ENCODE data around the gene RNASE9.

The RNASE9 gene

DNA sequence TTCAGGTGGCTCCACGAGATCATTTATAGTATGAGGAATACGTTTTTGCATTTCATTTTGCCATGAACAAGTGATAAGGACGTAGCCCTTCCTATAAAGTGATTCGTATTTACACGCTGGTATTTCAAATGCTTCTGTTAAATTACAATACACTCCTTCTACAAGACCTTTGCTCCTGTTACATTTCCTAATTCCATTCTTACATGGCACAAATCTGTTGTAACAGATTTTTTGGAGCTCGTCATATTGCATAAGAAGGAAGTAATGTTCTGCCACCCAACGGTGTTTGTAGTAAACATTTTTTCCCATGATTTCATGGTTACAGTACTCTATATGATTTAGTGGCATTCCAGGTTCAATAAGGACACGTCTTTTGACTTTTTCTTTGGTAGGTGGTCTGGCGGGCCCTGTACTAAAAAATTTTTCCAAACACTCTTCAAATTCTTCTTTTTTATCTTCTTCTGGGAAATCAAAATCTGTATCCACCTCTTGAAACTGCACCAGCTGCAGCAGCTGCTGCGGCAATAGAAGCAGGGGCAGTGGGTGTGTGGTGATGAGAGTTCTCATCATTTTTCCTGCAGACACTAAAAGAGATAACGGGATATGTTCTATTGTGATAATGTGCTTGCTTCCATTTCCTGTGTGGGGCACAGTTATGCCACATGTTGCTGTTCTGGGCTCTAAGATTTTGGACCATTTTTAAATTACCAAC lies 4.2 kb downstream of the RNASE9 start:
- TF ChIP-seq ZXDB (tag by site-specific recombination; IDR thresholded peaks at IDR 0.05) = no peak
- TF ChIP-seq, protein P1, sequence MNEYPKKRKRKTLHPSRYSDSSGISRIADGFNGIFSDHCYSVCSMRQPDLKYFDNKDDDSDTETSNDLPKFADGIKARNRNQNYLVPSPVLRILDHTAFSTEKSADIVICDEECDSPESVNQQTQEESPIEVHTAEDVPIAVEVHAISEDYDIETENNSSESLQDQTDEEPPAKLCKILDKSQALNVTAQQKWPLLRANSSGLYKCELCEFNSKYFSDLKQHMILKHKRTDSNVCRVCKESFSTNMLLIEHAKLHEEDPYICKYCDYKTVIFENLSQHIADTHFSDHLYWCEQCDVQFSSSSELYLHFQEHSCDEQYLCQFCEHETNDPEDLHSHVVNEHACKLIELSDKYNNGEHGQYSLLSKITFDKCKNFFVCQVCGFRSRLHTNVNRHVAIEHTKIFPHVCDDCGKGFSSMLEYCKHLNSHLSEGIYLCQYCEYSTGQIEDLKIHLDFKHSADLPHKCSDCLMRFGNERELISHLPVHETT (tag by site-specific recombination; IDR thresholded peaks at IDR 0.05) = no peak
- TF ChIP-seq ZNF555 (tag by site-specific recombination; conservative IDR thresholded peaks at IDR 0.05) = no peak
- TF ChIP-seq ZNF791 (tag by site-specific recombination; IDR thresholded peaks at IDR 0.05) = no peak
- TF ChIP-seq ZNF354C (tag by site-specific recombination; IDR thresholded peaks at IDR 0.05; ENCODE audit: borderline replicate concordance, low read depth) = no peak
- no peak for TF ChIP-seq ZNF433 (tag by site-specific recombination; IDR thresholded peaks at IDR 0.05; ENCODE audit: low read depth)
- no peak for TF ChIP-seq ZNF350 (tag by site-specific recombination; IDR thresholded peaks at IDR 0.05)
- TF ChIP-seq ZNF138 (tag by site-specific recombination; IDR thresholded peaks at IDR 0.05; ENCODE audit: borderline replicate concordance) = no peak
- no peak for TF ChIP-seq ZNF473 (tag by site-specific recombination; IDR thresholded peaks at IDR 0.05)
- no peak for TF ChIP-seq ZNF416 (tag by site-specific recombination; IDR thresholded peaks at IDR 0.05)
- TF ChIP-seq, protein P2, sequence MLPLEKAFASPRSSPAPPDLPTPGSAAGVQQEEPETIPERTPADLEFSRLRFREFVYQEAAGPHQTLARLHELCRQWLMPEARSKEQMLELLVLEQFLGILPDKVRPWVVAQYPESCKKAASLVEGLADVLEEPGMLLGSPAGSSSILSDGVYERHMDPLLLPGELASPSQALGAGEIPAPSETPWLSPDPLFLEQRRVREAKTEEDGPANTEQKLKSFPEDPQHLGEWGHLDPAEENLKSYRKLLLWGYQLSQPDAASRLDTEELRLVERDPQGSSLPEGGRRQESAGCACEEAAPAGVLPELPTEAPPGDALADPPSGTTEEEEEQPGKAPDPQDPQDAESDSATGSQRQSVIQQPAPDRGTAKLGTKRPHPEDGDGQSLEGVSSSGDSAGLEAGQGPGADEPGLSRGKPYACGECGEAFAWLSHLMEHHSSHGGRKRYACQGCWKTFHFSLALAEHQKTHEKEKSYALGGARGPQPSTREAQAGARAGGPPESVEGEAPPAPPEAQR (tag by site-specific recombination; IDR thresholded peaks at IDR 0.05) = no peak
- TF ChIP-seq FEZF1 (tag by site-specific recombination; IDR thresholded peaks at IDR 0.05) = no peak
- no peak for TF ChIP-seq ZNF202 (tag by site-specific recombination; IDR thresholded peaks at IDR 0.05; ENCODE audit: borderline replicate concordance)
- TF ChIP-seq TRIM28 (IDR thresholded peaks at IDR 0.05; ENCODE audit: borderline replicate concordance, low read length) = no peak
- CTCF ChIA-PET = interaction anchor here (0.6 to 0.8 kb wide), 3 partner anchors 11 to 101 kb away, joined by 3 to 4 read pairs (median 3); no protein-coding TSS in a partner anchor

DNA sequence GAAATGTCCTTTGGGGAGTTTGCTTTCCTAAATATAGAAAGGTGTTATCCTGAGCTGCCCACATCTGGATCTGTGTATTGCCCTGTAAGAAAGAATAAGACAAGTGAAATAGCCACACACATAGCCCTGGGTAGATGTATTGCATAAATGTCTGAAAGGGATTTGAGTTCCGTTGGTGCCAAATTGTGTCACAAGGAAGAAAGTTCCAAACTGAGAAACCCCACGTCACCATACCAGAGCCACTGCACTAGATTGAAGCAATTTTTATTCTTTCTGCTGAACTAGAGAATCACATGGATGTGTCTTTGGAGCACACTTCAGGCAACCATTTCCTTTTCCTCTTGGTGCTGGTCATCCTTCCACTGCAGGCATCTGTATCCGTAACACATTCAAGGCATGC lies 5.0 kb downstream of the RNASE9 start:
- ChIA-PET POLR2A (no interaction called here), CTCF (interaction anchor here (0.6 kb wide), 1 partner anchor 102 kb away, joined by 4 read pairs; no protein-coding TSS in a partner anchor)
- no peak overlapping the region for H3K27ac ChIP-seq (ENCODE audit: extremely low read depth, low read depth, low read length)
- H3K4me3 ChIP-seq (ENCODE audit: low read depth, low read length) = no peak overlapping the region
- H3K4me1 ChIP-seq (ENCODE audit: control insufficient read depth, insufficient read depth, low read length) = no peaks in the 10 kb centered on the region
- H3K36me3 ChIP-seq (ENCODE audit: control insufficient read depth in 2 of 2, insufficient read depth in 1 of 2, low read length in 2 of 2) = no peaks in the 10 kb centered on the region
- H3K9me3 ChIP-seq (ENCODE audit: control insufficient read depth, insufficient read depth, low read depth, low read length) = no peaks in the 10 kb centered on the region
- TF ChIP-seq, protein P3, sequence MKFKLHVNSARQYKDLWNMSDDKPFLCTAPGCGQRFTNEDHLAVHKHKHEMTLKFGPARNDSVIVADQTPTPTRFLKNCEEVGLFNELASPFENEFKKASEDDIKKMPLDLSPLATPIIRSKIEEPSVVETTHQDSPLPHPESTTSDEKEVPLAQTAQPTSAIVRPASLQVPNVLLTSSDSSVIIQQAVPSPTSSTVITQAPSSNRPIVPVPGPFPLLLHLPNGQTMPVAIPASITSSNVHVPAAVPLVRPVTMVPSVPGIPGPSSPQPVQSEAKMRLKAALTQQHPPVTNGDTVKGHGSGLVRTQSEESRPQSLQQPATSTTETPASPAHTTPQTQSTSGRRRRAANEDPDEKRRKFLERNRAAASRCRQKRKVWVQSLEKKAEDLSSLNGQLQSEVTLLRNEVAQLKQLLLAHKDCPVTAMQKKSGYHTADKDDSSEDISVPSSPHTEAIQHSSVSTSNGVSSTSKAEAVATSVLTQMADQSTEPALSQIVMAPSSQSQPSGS (tag by site-specific recombination; IDR thresholded peaks at IDR 0.05; ENCODE audit: low read depth) = no peak
- TF ChIP-seq ZNF394 (tag by site-specific recombination; IDR thresholded peaks at IDR 0.05; ENCODE audit: borderline replicate concordance) (no peak), ZNF560 (tag by site-specific recombination; IDR thresholded peaks at IDR 0.05; ENCODE audit: borderline replicate concordance) (no peak), GLIS1 (tag by site-specific recombination; IDR thresholded peaks at IDR 0.05) (no peak), ZNF423 (tag by site-specific recombination; IDR thresholded peaks at IDR 0.05) (no peak), ZNF354C (tag by site-specific recombination; IDR thresholded peaks at IDR 0.05; ENCODE audit: borderline replicate concordance, low read depth) (no peak), ZNF843 (tag by site-specific recombination; IDR thresholded peaks at IDR 0.05) (no peak), ZNF138 (tag by site-specific recombination; IDR thresholded peaks at IDR 0.05; ENCODE audit: borderline replicate concordance) (no peak)
- TF ChIP-seq, protein P4, sequence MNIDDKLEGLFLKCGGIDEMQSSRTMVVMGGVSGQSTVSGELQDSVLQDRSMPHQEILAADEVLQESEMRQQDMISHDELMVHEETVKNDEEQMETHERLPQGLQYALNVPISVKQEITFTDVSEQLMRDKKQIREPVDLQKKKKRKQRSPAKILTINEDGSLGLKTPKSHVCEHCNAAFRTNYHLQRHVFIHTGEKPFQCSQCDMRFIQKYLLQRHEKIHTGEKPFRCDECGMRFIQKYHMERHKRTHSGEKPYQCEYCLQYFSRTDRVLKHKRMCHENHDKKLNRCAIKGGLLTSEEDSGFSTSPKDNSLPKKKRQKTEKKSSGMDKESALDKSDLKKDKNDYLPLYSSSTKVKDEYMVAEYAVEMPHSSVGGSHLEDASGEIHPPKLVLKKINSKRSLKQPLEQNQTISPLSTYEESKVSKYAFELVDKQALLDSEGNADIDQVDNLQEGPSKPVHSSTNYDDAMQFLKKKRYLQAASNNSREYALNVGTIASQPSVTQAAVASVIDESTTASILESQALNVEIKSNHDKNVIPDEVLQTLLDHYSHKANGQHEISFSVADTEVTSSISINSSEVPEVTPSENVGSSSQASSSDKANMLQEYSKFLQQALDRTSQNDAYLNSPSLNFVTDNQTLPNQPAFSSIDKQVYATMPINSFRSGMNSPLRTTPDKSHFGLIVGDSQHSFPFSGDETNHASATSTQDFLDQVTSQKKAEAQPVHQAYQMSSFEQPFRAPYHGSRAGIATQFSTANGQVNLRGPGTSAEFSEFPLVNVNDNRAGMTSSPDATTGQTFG (tag by site-specific recombination; IDR thresholded peaks at IDR 0.05; ENCODE audit: borderline replicate concordance) = no peak
- TF ChIP-seq, protein P5, sequence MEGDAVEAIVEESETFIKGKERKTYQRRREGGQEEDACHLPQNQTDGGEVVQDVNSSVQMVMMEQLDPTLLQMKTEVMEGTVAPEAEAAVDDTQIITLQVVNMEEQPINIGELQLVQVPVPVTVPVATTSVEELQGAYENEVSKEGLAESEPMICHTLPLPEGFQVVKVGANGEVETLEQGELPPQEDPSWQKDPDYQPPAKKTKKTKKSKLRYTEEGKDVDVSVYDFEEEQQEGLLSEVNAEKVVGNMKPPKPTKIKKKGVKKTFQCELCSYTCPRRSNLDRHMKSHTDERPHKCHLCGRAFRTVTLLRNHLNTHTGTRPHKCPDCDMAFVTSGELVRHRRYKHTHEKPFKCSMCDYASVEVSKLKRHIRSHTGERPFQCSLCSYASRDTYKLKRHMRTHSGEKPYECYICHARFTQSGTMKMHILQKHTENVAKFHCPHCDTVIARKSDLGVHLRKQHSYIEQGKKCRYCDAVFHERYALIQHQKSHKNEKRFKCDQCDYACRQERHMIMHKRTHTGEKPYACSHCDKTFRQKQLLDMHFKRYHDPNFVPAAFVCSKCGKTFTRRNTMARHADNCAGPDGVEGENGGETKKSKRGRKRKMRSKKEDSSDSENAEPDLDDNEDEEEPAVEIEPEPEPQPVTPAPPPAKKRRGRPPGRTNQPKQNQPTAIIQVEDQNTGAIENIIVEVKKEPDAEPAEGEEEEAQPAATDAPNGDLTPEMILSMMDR (tag by site-specific recombination; IDR thresholded peaks at IDR 0.05) = no peak
- TF ChIP-seq, protein P6, sequence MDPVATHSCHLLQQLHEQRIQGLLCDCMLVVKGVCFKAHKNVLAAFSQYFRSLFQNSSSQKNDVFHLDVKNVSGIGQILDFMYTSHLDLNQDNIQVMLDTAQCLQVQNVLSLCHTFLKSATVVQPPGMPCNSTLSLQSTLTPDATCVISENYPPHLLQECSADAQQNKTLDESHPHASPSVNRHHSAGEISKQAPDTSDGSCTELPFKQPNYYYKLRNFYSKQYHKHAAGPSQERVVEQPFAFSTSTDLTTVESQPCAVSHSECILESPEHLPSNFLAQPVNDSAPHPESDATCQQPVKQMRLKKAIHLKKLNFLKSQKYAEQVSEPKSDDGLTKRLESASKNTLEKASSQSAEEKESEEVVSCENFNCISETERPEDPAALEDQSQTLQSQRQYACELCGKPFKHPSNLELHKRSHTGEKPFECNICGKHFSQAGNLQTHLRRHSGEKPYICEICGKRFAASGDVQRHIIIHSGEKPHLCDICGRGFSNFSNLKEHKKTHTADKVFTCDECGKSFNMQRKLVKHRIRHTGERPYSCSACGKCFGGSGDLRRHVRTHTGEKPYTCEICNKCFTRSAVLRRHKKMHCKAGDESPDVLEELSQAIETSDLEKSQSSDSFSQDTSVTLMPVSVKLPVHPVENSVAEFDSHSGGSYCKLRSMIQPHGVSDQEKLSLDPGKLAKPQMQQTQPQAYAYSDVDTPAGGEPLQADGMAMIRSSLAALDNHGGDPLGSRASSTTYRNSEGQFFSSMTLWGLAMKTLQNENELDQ (tag by site-specific recombination; IDR thresholded peaks at IDR 0.05; ENCODE audit: low read depth) = no peak

More for the DNA sequence above, 4.2 kb downstream of the RNASE9 start:
- Histone ChIP-seq H3K27ac (ENCODE audit: extremely low read depth, low read depth, low read length) (no peak overlapping the region), H3K4me1 (ENCODE audit: control insufficient read depth, insufficient read depth, low read length) (no peaks in the 10 kb centered on the region), H3K4me3 (ENCODE audit: low read depth, low read length) (no peak overlapping the region), H3K36me3 (ENCODE audit: control insufficient read depth in 2 of 2, insufficient read depth in 1 of 2, low read length in 2 of 2) (no peaks in the 10 kb centered on the region), H3K9me3 (ENCODE audit: control insufficient read depth, insufficient read depth, low read depth, low read length) (no peaks in the 10 kb centered on the region)
- POLR2A ChIA-PET = no interaction called here

Data from HEK293 (cell line).